ENCODE data around the gene GDF10.

GRCh38 chr10:47348138-47348651 is 48.2 kb downstream of the GDF10 start, which contains the start of gene RBP3:
- TF ChIP-seq CTCF (IDR thresholded peaks at IDR 0.05) = no peak
- TF ChIP-seq POLR2A (IDR thresholded peaks at IDR 0.05) = no peak
